ENCODE data around the gene TMEM18. TPM values are rescaled to one million over a fixed set of nuclear protein-coding genes. Genes with fewer than 3 reads are reported as not detected.

The TMEM18 gene
- total RNA-seq, 1 experiment from 2014 or later: 30.7 TPM

- Histone ChIP-seq H2BK15ac (ENCODE audit: low read depth, low read length) (no peak overlapping the region), H2BK12ac (ENCODE audit: insufficient read length, low read depth, low read length) (no peak overlapping the region), H4K5ac (ENCODE audit: insufficient read length, low read depth, low read length) (no peak overlapping the region), H3K9me3 (ENCODE audit: control insufficient read depth, low read depth, low read length) (no peaks in the 10 kb centered on the region), H2BK120ac (ENCODE audit: low read depth, low read length, poor library complexity, severe bottlenecking) (no peak overlapping the region), H3K9ac (ENCODE audit: extremely low read depth, insufficient read length, low read length) (no peak overlapping the region), H4K91ac (ENCODE audit: insufficient read length, low read depth, low read length) (no peak overlapping the region), H3K14ac (ENCODE audit: insufficient read depth, low read length) (no peak overlapping the region), H3K79me2 (ENCODE audit: insufficient read depth, low read length) (no peaks in the 10 kb centered on the region), H3K79me1 (ENCODE audit: insufficient read depth, low read depth, low read length, poor library complexity, severe bottlenecking) (no peaks in the 10 kb centered on the region), H2BK5ac (ENCODE audit: insufficient read length, low read length) (no peak overlapping the region), H3K23ac (ENCODE audit: insufficient read length, low read depth, low read length) (no peak overlapping the region), H3K27me3 (ENCODE audit: insufficient read depth, low read length) (no peaks in the 10 kb centered on the region), H3K4ac (ENCODE audit: low read depth, low read length) (no peak overlapping the region), H3K56ac (ENCODE audit: insufficient read length, low read depth, low read length) (no peak overlapping the region), H3K4me1 (ENCODE audit: insufficient read depth, low read length) (no peaks in the 10 kb centered on the region), H3K23me2 (ENCODE audit: insufficient read length, low read depth, low read length, poor library complexity, severe bottlenecking) (no peaks in the 10 kb centered on the region), H3K4me2 (ENCODE audit: insufficient read depth, insufficient read length, low read length) (no peak overlapping the region), H3K18ac (ENCODE audit: insufficient read length, low read depth, low read length) (no peak overlapping the region), H2BK20ac (ENCODE audit: low read depth, low read length, poor library complexity, severe bottlenecking) (no peak overlapping the region), H4K20me1 (ENCODE audit: control insufficient read depth, insufficient read depth, insufficient read length) (no peaks in the 10 kb centered on the region), H3K27ac (ENCODE audit: insufficient read length, low read depth, low read length) (no peak overlapping the region), H3T11ph (ENCODE audit: low read length) (no peak overlapping the region), H2AFZ (ENCODE audit: low read length) (no peak overlapping the region), H2AK5ac (ENCODE audit: insufficient read length, low read length) (no peak overlapping the region), H4K8ac (replicated peaks; ENCODE audit: insufficient read length, low read depth, low read length) (no peak overlapping the region)
- TF ChIP-seq CTCF (conservative IDR thresholded peaks at IDR 0.05): no peak
- peaks cover 0 to 2% of the 10 kb centered on the region in 2 experiments; a peak in 1 of 5 replicates for H3K9me3 Mint-ChIP-seq
- WGBS (ENCODE audit: extremely low coverage, insufficient read length, low lambda C conversion rate): no CpG with 5 or more reads among the region's 5 CpGs
- no peak for DNase-seq
- H3K4me3 Mint-ChIP-seq: no peak overlapping the region
- H3K36me3 Mint-ChIP-seq (ENCODE audit: insufficient read depth in 1 of 3, low read depth in 3 of 3): no peaks in the 10 kb centered on the region
- H3K27me3 Mint-ChIP-seq (ENCODE audit: low read depth): peaks cover 12% of the 10 kb centered on the region
- H3K27ac Mint-ChIP-seq: no peak overlapping the region
- H3K4me1 Mint-ChIP-seq: 0 out of 4 replicates have a peak, but pooled peaks cover 0 to 2% of the 10 kb centered on the region in 2 experiments
Observed at GRCh38 chr2:656676-657075, 20.5 kb downstream of the TMEM18 start.
